ENCODE measurements around the gene DEFB132.

GRCh38 chr20:278607-279571 lies 21.4 kb downstream of the DEFB132 start:
- TF ChIP-seq ZFP30 (CRISPR knock-in tag; IDR thresholded peaks at IDR 0.05) (no peak), ESRRG (CRISPR knock-in tag; IDR thresholded peaks at IDR 0.05) (no peak), ZFP3 (CRISPR knock-in tag; IDR thresholded peaks at IDR 0.05) (no peak), TCF4 (CRISPR knock-in tag; IDR thresholded peaks at IDR 0.05; ENCODE audit: borderline replicate concordance) (no peak), PATZ1 (CRISPR knock-in tag; IDR thresholded peaks at IDR 0.05; ENCODE audit: borderline replicate concordance) (no peak), PPARA (CRISPR knock-in tag; IDR thresholded peaks at IDR 0.05; ENCODE audit: borderline replicate concordance) (no peak), ISL1 (CRISPR knock-in tag; IDR thresholded peaks at IDR 0.05) (no peak), CREB5 (CRISPR knock-in tag; IDR thresholded peaks at IDR 0.05; ENCODE audit: low read depth) (no peak), TSHZ2 (CRISPR knock-in tag; IDR thresholded peaks at IDR 0.05) (no peak), BACH2 (CRISPR knock-in tag; IDR thresholded peaks at IDR 0.05; ENCODE audit: borderline replicate concordance) (no peak), RARB (CRISPR knock-in tag; IDR thresholded peaks at IDR 0.05) (no peak)

Measured in SK-N-SH treated with all-trans-retinoic acid at 6 μM for 48 hours (cell line).